AG20443 (cell line): Measurements from ENCODE around the gene WSCD2.
A peak's percentile ranks its signal among the peaks of the same experiment; 100 is the strongest.
"Not testable (repeated sequence)": the region's sequence is repeated elsewhere in the genome, so short reads cannot be mapped to it uniquely, and the experiment has no call there.

Experiments
- DNase-seq: peaks from one replicate; pipeline ENCODE4 v3.0.0; 2012; ENCODE audit warnings: low spot score, mixed read lengths

The WSCD2 gene

DNA sequence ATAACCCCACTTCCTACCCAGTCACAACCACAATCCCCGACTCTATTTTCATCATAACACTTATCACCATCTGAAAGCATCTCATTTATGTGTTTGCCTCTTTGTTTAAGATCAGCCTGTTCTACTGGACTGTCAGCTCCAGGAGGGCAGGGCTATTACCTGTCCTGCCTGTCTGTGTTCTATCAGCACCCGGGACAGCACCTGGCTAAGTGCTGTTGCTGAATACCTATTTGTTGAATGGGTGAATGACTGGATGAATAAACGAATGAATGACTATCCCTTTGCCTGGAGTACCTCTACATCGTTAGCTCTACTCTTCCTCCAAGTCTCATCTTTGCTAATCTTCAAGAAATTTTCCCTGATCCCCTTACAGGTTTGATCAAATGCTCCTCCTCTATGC is 69.0 kb downstream of the WSCD2 start:
- DNase-seq, result no peak

DNA sequence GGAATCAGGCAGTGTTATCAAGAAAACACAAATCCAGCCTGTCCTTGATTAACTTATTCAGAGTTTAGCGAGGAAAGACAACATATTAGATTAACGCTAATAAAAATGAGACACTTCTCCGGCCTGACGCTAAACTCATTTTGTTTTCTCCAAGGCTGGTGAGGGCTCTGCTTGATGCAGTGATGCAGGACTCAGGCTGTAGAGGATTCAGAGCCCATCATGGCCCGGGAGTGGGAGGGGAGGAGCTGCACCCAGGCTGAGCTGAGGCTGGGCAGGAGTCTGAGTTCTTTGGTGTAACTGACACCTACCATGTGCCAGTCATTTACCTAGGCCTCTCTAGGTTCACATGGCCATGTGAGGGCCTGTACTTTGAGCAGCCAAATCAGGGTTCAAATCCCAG is 70.0 kb downstream of the WSCD2 start:
- DNase-seq, result no peak

DNA sequence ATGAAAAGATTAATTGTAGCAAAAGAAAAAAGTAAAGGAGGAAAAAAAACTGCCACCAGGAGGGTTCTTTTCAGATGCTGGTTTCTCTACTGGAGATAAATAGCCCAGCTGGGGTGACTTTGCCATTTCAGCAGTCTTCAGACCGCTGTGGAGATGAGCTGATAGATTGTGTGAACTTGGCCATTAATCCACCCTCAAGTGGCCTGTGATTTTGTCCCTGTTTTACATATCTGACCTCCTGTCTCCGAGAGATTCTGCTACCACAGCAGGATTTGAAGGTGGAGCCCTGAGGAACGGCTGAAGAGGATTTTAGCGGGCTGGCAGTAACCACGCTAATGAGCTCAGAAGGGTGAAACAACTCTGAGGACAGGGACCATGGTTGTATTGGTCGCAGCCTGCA is 72.7 kb downstream of the WSCD2 start:
- DNase-seq, result no peak

DNA sequence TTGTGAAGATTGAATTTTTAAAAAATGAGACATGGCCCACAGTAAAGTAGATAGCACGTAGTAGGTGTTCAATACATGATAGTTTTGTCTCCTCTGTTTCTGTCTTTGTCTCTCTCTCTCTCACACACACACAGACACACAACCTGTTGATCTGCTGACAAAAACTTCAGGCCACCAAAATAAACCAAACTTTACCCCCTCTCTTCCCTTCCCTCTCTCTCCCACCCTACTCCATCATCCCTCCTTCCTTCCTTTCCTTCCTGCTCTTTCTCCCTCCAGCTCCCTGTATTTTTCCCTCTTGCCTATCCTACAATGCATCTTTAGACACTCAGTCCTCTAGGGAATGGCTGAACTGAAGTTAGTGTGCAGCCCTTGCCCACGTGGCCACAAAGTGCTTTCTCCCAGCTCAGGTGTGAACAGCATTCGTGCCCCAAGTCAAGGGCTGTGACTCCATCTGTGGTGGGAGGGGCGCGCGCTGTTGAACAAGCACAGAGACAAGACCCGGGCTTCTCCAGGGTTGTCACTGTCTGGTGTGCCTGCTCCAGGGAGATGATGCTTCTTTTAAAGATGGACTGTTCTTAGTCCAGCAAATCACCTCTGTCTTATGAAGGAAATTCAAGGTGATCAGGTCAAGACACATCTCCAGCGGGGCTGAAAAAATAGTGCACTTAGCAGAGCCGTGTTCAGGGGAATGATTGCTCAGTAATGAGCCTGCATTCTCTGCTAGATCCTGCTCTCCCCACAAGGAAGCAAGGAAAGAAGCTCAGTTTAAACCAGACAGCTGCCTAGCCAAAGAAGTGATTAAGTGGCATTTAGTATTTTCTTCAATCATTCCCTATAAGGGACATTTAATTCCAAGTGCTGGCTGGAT is 75.3 kb downstream of the WSCD2 start:
- DNase-seq, result no peak

DNA sequence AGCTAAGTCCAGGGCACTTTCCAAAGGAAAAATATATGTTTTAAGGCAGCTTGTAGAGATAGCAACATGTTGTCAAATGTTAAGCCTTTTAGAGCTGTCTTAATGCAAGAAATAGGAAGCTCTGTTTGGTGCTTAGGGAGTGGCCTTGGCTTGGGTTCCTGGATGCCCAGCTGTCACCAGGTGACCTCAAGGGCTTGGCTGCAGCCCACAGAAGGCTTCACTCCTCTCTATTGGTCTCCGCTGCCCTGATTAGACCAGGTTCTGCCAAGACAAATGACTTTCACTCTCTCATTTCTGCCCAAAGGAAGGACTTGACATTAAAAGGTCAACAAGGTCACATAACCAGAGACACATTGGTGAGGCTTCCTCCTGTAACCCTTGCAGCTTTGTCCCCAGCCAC is 76.8 kb downstream of the WSCD2 start:
- no peak for DNase-seq

DNA sequence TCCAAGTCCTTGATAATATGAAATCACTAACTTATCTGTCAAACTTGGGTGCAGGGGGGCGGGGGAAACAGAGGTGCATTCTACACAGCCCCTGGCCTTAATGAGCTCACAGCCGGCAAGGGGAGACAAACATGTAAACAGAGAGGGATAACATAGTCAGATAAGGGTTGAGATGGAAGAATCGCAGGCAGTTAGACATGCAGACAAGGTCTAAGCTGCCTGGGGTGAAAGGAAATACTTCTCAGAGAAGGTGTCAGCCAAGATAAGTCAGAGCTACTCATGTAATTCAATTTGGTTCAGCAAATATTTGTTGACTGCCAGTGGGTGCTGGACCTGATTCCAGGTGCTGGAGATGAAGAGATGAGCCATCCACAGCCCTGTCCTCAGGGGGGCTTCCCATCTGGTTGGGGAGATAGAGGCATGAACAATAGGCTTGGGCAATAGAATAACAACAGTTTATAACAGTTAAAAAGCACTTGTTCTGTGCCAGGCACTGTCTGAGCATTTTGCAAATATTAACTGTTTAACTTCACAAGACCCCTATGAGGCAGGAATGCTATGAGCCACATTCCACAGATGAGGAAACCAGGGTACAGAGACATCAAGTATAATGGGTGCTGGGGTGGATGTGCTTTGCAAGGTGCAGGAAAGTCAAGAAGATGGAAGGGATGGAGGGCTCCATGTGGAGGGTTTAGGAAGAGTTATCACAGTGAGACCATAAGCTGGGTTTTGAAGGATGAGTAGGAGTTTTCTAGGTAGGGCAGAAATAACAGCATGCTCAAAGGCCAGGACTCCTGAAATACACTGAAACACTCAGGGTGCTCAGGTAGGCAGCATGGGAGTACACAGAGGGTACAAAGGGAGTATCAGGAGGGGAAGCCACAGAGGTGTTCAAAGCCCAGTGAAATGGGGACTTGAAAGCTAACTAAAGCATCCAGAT is 79.0 kb downstream of the WSCD2 start:
- no peak for DNase-seq

DNA sequence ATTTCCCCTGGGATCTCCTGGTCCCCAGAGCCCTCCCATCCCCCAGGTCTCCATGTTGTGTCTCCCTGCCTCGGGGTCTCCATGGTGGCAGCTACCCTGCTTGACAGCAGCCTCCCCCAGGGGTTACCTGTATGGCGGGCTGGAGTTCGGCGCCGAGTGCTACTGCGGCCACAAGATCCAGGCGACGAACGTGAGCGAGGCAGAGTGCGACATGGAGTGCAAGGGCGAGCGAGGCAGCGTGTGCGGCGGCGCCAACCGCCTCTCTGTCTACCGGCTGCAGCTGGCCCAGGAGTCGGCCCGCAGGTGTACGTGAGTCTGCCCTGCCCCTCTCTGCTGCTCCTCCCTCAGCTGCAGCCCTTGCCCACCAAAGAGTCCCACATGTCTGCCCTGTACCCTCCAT is 80.9 kb downstream of the WSCD2 start:
- DNase-seq, result no peak

DNA sequence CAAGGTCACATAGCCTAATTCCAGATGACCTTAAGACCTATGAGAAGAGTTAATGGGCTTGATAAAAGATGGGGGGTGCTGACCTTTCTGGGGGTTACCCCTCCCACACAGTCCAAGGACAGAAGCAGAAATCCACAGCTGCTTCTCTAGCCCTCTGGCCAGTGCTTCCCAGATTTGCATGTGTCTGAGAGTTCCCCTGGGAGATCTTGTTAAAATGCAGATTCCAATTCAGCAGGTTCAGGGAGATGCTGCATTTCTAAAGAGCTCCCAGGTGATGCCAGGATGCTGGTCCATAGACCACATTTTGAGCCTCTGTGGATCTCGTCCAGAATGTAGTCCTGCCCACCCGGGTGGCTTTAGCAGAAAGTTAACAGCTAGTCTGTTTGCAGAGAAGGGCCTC is 82.1 kb downstream of the WSCD2 start:
- DNase-seq, result no peak

DNA sequence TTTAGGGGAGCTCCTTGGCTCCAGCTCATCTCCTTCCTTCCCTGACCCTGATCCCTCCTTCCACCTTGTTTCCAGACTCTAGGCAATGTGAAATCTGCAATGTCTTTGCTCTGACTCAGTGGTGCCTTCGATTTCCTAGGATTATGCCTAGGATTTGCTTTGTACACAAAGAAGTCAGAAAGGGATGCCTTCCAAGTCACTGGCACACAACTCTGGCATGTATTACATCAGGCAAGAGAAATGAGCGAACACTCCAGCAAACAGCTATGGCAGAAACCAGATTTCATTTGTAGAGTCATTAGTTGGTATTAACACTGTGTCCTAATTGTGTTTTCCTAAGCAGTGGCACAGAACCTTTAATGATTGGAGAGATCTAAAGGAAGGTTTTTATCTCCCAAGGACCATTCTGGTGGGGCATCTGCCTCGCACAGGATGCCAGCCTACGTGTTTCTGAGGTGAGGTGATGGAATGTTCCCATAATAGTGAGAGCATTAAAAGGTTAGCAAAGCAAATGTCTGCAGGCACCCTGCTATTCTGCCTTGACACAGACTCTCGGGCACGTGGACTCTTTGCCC is 84.9 kb downstream of the WSCD2 start:
- DNase-seq, result no peak

DNA sequence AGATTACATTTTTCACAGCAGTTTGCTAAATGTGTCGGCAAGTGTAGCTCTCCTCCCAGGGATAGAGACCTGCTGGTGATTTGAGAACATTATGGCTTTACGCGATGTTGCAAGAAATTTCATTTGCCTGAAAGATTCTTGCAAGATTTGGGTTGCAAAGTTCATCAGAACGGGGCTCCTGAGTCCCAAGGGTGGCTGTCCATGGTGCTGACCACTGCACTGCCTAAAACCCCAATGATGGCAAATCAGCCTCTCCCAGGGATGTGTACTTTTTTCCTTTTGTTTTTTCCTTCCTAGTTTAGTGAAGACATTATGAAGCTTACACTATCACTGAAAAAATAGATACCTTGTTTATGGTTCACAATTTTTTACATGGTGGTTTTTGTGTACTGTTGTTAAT is 85.4 kb downstream of the WSCD2 start:
- DNase-seq, result peak; percentile 62

DNA sequence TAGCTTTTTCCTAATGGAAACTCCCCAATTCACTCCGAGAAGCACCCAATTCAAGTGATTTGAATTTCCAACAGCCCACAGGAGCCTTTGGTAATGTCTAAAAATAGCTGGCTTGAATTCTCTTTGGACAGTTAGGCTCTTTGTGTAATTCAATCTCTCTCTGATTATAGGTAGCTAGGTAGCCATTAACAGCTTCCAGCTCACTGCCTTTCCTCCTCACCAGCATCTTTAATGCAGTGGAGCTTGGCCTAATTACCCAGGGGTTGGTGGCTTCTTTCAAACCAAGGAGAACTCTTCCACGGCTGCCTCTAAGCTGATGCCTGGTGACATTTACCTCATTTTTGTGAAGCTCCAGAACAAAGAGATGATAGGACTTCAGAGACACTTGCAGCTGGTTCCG is 86.4 kb downstream of the WSCD2 start:
- no peak for DNase-seq

DNA sequence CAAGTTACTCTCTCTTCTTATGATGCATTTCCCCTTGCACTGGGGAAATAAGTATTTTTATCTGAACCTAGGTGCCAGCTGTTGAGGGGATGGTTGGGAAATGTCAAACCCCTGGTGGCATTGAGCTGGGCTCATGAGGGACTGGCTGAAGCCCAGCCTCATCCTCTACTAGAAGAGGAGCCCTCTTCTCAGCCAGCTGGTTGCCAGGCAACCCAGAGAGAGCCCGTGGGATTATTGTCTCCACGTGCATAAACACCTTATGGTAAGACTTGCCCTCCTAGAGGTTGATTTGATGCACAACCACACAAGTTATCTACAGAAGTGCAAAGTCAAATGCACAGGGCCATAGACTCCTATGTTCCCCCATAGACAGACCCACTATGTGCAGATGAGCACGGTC is 89.8 kb downstream of the WSCD2 start:
- no peak for DNase-seq

DNA sequence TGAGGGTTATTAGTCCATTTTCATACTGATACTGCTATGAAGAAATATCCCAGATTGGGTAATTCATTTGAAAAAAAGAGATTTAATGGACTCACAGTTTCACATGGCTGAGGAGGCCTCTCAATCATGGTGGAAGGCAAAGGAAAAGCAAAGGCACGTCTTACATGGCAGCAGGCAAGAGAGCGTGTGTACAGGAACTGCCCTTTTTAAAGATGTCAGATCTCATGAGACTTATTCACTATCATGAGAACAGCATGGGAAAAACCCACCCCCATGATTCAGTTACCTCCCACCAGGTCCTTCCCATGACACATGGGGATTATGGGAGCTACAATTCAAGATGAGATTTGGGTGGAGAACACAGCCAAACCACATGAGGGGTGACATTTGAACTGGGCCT is 96.0 kb downstream of the WSCD2 start:
- DNase-seq, result not testable (repeated sequence)

DNA sequence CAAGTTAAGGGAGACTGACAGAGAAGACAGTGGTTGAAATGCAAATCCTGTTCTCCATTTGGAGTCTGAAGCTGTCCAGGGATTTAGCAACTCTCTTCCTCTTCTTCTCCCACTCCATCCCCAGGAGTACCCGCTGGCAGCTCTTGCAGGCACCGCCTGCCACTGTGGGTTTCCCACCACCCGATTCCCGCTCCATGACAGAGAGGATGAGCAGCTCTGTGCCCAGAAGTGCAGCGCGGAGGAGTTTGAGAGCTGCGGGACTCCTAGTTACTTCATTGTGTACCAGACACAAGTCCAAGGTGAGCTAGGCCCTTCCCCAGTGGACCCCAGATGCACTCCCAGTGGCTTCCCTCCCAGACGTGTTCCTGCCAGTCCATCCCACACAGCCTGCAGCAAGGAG is 97.8 kb downstream of the WSCD2 start:
- DNase-seq, result no peak

DNA sequence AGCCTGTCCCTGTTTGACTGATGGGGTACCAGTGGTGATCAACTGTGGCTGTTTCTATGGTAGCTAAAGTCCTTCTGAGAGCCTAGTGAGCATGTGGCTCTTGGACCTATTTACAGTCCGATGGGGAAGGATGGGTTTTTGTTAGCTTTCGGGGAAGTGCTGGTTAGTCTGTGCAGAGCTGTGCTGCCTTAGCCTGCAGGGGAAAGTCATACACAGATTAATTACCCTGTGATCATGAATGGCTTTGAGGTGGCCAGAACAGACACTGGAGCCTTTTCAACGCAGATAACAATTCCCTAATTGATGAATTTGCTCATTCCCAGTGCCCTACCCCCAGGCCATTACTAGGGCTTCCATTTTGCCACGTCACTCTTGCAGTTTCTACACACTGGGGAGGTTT is 99.7 kb downstream of the WSCD2 start:
- DNase-seq, result no peak

DNA sequence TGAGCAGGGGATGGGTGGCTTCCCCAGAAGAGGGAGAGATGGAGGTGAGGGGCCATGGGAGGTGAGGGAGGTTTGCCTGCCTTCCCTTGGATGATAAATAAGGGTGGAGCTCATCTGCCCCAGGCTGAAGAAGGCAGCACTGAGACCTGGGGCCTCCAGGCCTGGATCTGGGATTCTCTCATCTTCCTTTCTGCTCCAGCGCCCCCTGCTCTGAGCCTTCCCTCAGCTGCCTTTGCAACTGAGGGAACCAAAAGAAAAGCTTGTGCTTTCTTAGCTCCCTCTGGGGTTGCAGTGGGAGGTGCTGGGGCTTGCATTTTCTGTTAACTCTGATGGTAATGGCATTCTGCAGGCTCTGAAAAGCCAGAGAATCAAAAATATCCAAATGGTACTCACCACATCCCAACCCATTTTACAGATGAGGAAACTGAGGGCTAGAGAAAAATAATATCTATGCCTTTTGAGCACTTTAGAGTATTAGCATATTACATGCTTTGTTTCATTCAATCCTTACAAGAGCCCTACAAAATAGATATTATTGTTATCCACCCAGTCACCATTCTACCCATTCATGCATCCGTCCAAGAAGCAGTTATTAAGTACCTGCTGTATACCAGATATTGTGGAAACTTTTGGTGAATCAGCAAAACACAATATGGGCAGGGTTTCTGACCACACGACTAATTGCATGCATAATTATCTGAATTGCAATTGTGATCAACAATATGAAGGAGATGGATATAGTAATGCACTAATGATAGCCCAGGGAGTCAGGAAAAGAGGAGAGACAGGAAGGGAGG is 102.2 kb downstream of the WSCD2 start:
- DNase-seq, result no peak

DNA sequence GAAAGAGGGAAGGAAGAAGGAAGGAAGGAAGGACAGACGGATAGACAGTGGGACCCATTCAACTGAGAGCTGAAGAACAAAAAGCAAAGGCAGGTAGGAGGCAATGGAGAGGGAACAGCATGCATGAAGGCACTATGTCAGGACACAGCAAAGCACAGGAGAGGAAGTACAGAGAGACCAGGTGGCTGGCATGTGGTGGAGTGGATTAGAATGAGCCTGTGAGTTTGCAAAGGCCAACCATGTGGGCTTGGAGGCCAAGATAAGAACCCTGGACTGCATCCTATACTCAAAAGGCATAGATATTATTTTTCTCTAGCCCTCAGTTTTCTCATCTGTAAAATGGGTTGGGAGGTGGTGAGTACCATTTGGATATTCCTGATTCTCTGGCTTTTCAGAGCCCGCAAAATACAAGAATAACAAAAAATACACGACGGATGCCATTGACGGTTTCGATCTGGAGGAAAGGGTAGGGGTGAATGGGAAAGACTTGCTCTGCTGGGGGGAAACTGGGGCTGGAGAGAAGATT is 102.9 kb downstream of the WSCD2 start:
- DNase-seq, result no peak

DNA sequence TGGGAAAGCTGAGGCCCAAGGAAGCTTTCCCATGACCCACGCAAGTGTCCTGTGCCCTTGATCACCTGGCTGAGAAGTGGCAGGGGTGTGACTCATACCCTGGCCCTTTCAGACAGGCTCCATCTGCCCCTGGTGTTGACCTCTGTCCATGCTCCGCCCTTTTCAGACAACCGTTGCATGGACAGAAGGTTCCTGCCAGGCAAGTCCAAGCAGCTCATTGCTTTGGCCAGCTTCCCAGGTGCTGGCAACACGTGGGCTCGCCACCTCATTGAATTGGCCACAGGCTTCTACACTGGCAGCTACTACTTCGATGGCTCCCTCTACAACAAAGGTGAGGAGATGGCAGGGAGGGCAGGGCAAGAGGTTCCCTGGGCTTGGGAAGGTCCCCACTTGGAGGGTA is 103.5 kb downstream of the WSCD2 start:
- no peak for DNase-seq

DNA sequence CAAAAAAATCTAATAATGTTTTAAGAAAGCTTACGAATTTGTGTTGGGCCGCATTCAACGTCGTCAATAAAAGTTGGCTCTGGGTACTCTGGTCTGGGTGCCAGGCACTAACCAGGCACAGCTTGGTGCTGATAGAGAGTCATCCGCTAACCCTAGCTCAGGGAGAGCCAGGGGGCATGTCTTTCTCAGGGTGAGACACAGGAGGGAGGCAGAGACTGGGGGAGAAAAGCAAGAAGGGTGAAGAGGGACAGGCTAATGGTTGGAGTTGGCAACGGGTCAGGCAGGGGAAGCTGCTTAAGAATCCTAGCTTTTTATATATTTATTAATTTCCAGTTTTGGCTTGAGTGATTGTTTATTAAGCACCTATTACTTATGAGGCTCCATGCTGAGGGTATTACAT is 105.1 kb downstream of the WSCD2 start:
- no peak for DNase-seq

DNA sequence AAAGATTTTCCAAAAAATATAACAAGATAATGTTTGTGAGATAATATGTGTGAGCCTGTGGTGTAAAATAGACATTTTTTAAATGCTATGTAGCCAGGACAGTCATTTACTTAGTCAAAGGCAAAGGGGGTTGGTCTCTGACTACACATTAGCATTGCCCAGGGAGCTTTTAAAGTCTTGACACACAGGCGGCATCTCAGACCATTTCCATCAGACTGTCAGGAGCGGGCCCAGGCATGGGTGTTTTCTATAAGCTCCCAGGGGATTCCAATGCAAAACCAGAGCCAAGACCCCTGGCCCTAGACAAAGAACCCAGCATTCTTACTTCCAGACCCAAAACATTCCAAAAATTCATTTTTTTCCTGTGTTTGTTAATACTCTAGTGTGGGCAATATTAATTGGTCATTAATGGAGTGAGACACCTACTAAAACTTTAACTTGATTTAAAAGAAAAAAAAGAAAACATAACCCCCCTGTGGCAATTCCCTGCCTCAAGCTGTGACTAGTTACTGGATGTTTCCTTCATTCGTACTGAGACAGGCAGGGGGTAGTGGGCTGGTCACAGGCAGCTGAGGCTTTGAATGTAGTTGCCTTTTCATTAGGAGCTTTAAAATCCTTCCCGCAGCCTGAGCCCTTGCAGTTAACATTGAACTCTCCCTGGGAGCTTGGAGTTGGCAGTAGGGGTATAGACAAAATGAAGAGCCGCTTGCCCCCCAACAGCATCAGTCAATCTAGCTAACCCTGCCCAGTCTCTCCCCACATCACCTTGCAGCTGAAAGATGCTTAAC is 106.3 kb downstream of the WSCD2 start:
- DNase-seq, result no peak

DNA sequence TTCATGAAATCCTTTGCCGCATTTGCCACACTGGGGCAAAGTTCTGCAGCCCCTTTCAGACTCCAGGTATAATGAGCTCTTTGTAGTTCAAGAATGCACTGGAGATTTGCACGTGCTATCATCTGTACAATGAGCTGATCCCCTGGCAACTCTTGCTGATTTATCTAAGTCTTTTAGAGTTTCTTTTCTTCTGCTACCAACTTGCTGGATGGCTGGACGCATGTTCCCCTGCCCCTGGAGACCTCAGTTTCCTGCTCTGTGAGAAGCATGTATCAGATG is 106.8 kb downstream of the WSCD2 start:
- DNase-seq, result no peak
